DND-41 (cell line): Measurements from ENCODE around the gene AFAP1.

Source experiments
- ATAC-seq: fragments of 200-7000 bp; cut with Tn5 transposase; 3 replicates; pipeline ENCODE4 v1.9.1; 2021; ENCODE audit warnings: low read depth; ENCODE audit not compliant: insufficient read depth
- DNase-seq: peaks from one replicate; pipeline ENCODE4 v3.0.0-alpha.2; 2020
- H2AFZ ChIP-seq: 2 replicates; pipeline ENCODE4 v1.6.0; 2012; ENCODE audit warnings: low read depth, low read length
- H3K27ac ChIP-seq: 2 replicates; pipeline ENCODE4 v1.5.1; 2012; ENCODE audit warnings: low read length, inconsistent platforms
- H3K27me3 ChIP-seq: fragments of 200-600 bp; sonication (generic); 2 replicates; pipeline ENCODE4 v1.6.0; 2012; ENCODE audit warnings: low read length, mild to moderate bottlenecking, inconsistent platforms; ENCODE audit not compliant: insufficient read depth, poor library complexity
- H3K36me3 ChIP-seq: 2 replicates; pipeline ENCODE4 v1.5.1; 2012; ENCODE audit warnings: low read length, inconsistent platforms; ENCODE audit not compliant: insufficient read depth
- H3K4me1 ChIP-seq: 2 replicates; pipeline ENCODE4 v1.5.1; 2012; ENCODE audit warnings: mild to moderate bottlenecking, low read length; ENCODE audit not compliant: insufficient read depth
- H3K4me2 ChIP-seq: 2 replicates; pipeline ENCODE4 v1.6.0; 2012; ENCODE audit warnings: mild to moderate bottlenecking, moderate library complexity, low read length, inconsistent platforms; ENCODE audit not compliant: insufficient read depth
- H3K4me3 ChIP-seq, 2 experiments: fragments of 200-600 bp in 1 of 2; shearing (Covaris generic) in 1 of 2; 2 replicates each; pipeline ENCODE4 v1.5.1; 2012 to 2016; ENCODE audit warnings: inconsistent platforms in 2 of 2, low read length in 2 of 2, mild to moderate bottlenecking in 2 of 2, low read depth in 1 of 2, moderate library complexity in 1 of 2
- H3K79me2 ChIP-seq: 2 replicates; pipeline ENCODE4 v1.6.0; 2012; ENCODE audit warnings: low read length, inconsistent platforms; ENCODE audit not compliant: insufficient read depth
- H3K9ac ChIP-seq: 2 replicates; pipeline ENCODE4 v1.6.0; 2012; ENCODE audit warnings: low read depth, mild to moderate bottlenecking, inconsistent platforms, low read length, moderate library complexity
- H3K9me3 ChIP-seq: 2 replicates; pipeline ENCODE4 v1.5.1; 2012; ENCODE audit warnings: low read length, moderate library complexity, mild to moderate bottlenecking, inconsistent platforms; ENCODE audit not compliant: insufficient read depth, severe bottlenecking
- H4K20me1 ChIP-seq: 2 replicates; pipeline ENCODE4 v1.6.0; 2012; ENCODE audit warnings: low read length; ENCODE audit not compliant: insufficient read depth
- CTCF ChIP-seq: IDR thresholded peaks from 2 replicates; pipeline ENCODE4 v1.5.1; 2012; ENCODE audit warnings: borderline replicate concordance, low read length, moderate library complexity, mild to moderate bottlenecking; ENCODE audit not compliant: poor library complexity, severe bottlenecking; ENCODE audit errors: extremely low read depth
- EZH2 ChIP-seq: IDR thresholded peaks from 3 replicates; pipeline ENCODE4 v1.6.1; 2012; ENCODE audit warnings: borderline replicate concordance, low read depth, mild to moderate bottlenecking, moderate library complexity, low read length, inconsistent platforms; ENCODE audit not compliant: severe bottlenecking

AFAP1 gene

GRCh38 chr4:7962609-7963508, 23.2 kb upstream of the AFAP1 start:
- ATAC-seq (no peak), DNase-seq (no peak)
- Histone ChIP-seq H3K9ac (no peak overlapping the region), H3K4me2 (no peak overlapping the region), H3K27ac (no peak overlapping the region), H3K4me3 (no peak overlapping the region), H3K9me3 (no peaks in the 10 kb centered on the region), H2AFZ (no peak overlapping the region), H3K27me3 (peaks cover 7% of the 10 kb centered on the region), H3K4me1 (no peaks in the 10 kb centered on the region), H4K20me1 (no peaks in the 10 kb centered on the region), H3K79me2 (no peaks in the 10 kb centered on the region), H3K36me3 (no peaks in the 10 kb centered on the region)
- TF ChIP-seq EZH2 (no peak), CTCF (no peak)

- DNase-seq (peak; percentile 6), ATAC-seq (peak; percentile 39; the same call in 1 of the 3 replicates)
- H3K79me2 ChIP-seq, result no peaks in the 10 kb centered on the region
- no peaks in the 10 kb centered on the region for H3K4me1 ChIP-seq
- H3K27me3 ChIP-seq, result peaks cover 7% of the 10 kb centered on the region
- no peak overlapping the region for H3K4me2 ChIP-seq
- no peak overlapping the region for H3K9ac ChIP-seq
- TF ChIP-seq EZH2 (no peak), CTCF (no peak)
- no peaks in the 10 kb centered on the region for H4K20me1 ChIP-seq
- no peak overlapping the region for H3K27ac ChIP-seq
- no peak overlapping the region for H3K4me3 ChIP-seq
- H3K9me3 ChIP-seq, result no peaks in the 10 kb centered on the region
- H2AFZ ChIP-seq, result no peak overlapping the region
- H3K36me3 ChIP-seq, result no peaks in the 10 kb centered on the region
Measured at GRCh38 chr4:7960790-7961655, 21.4 kb upstream of the AFAP1 start.

- Histone ChIP-seq H3K4me1 (no peaks in the 10 kb centered on the region), H3K9me3 (no peaks in the 10 kb centered on the region), H2AFZ (no peak overlapping the region), H3K4me2 (no peak overlapping the region), H3K79me2 (no peaks in the 10 kb centered on the region), H3K9ac (no peak overlapping the region), H3K27me3 (peaks cover 7% of the 10 kb centered on the region), H3K4me3 (no peak overlapping the region), H3K36me3 (no peaks in the 10 kb centered on the region), H3K27ac (no peak overlapping the region), H4K20me1 (no peaks in the 10 kb centered on the region)
- no peak for ATAC-seq
- no peak for TF ChIP-seq CTCF
- no peak for TF ChIP-seq EZH2
- DNase-seq, result no peak
Measured at GRCh38 chr4:7960017-7960789, 20.5 kb upstream of the AFAP1 start.
